K562 (cell line): ENCODE measurements around the gene PGAP3. TPM values are rescaled to one million over a fixed set of nuclear protein-coding genes. Genes with fewer than 3 reads are reported as not detected.

ENCODE experiments used
- ATAC-seq: fragments of 200-7000 bp; cut with Tn5 transposase; 3 replicates; pipeline ENCODE4 v1.9.1; 2020; ENCODE audit warnings: moderate library complexity
- BruUV-seq: library from RNA; stranded (reverse); fragments of 400-500 nt; replicated peaks from 2 replicates; lab custom pipeline; 2021; lab: Mats Ljungman, UMichigan
- CTCF ChIA-PET: fragments of 300-600 bp; formaldehyde crosslinking; extraction: SDS; loops from one replicate; lab custom pipeline; 2021; ENCODE audit warnings: low intra/inter-chr PET ratio; lab: Yijun Ruan, JAX
- POLR2A ChIA-PET: fragments of 300-600, 350-650 bp; sonication (Branson Sonifier 250); formaldehyde crosslinking; extraction: SDS; loops from one replicate; lab custom pipeline; 2021; ENCODE audit warnings: antibody characterized with exemption, inconsistent platforms; lab: Yijun Ruan, JAX
- DNase-seq, 4 experiments: peaks; one replicate each; pipeline versions ENCODE4 v3.0.0 to v3.0.0-alpha.2; 2011 to 2018; ENCODE audit warnings: low spot score in 3 of 4, mixed read lengths in 3 of 4; ENCODE audit errors: extremely low read depth in 1 of 4
- FAIRE-seq: peaks from 2 replicates; lab custom pipeline; 2011; peaks lifted over from hg19 to GRCh38; lab: Jason Lieb, UNC
- H2AFZ ChIP-seq: 2 replicates; pipeline ENCODE4 v1.6.0; 2011; ENCODE audit warnings: low read depth, low read length, control low read depth, inconsistent platforms
- H3K27ac ChIP-seq: fragments of 200-600 bp; 3 replicates; pipeline ENCODE4 v1.8.0; 2011; ENCODE audit warnings: low read depth, mild to moderate bottlenecking, control low read depth, inconsistent platforms, low read length, moderate library complexity, mixed read lengths; ENCODE audit errors: extremely low read depth
- H3K27me3 ChIP-seq, 2 experiments: fragments of 300-600 bp in 1 of 2; 2 replicates in 1 of 2; 3 replicates in 1 of 2; pipeline versions ENCODE4 v1.6.0 to v1.8.0; 2011; ENCODE audit warnings: inconsistent platforms in 2 of 2, low read length in 2 of 2, mild to moderate bottlenecking in 1 of 2, mixed read lengths in 1 of 2, moderate library complexity in 1 of 2; ENCODE audit not compliant: control insufficient read depth in 2 of 2, insufficient read depth in 2 of 2
- H3K36me3 ChIP-seq: fragments of 300-600 bp; 3 replicates; pipeline ENCODE4 v1.8.0; 2011; ENCODE audit warnings: mild to moderate bottlenecking, low read length, inconsistent platforms; ENCODE audit not compliant: control insufficient read depth, insufficient read depth
- H3K4me1 ChIP-seq, 2 experiments: fragments of 200-600 bp in 1 of 2; replicated peaks in 1 of 2; 2 replicates in 1 of 2; 3 replicates in 1 of 2; pipeline versions ENCODE4 v1.5.1 to v1.8.0; 2011; ENCODE audit warnings: inconsistent platforms in 2 of 2, low read length in 2 of 2, mild to moderate bottlenecking in 1 of 2, mixed read lengths in 1 of 2, moderate library complexity in 1 of 2; ENCODE audit not compliant: control insufficient read depth in 2 of 2, insufficient read depth in 2 of 2
- H3K4me2 ChIP-seq: 2 replicates; pipeline ENCODE4 v1.6.1; 2011; ENCODE audit warnings: low read length, control low read depth, inconsistent platforms, mixed read lengths; ENCODE audit not compliant: insufficient read depth
- H3K4me3 ChIP-seq: fragments of 200-600 bp; sonication (generic), shearing (Covaris generic); 2 replicates; pipeline ENCODE4 v1.5.1; 2016; ENCODE audit warnings: control low read depth, inconsistent platforms
- H3K79me2 ChIP-seq: fragments of 200-600 bp; 3 replicates; pipeline ENCODE4 v1.8.0; 2011; ENCODE audit warnings: low read length, inconsistent platforms; ENCODE audit not compliant: control insufficient read depth, insufficient read depth
- H3K9ac ChIP-seq, 2 experiments: 2 replicates each; pipeline versions ENCODE4 v1.6.0 to v1.6.1; 2011; ENCODE audit warnings: low read depth in 2 of 2, low read length in 2 of 2, control low read depth in 1 of 2, inconsistent platforms in 1 of 2, mild to moderate bottlenecking in 1 of 2, mixed read lengths in 1 of 2; ENCODE audit not compliant: insufficient read depth in 1 of 2
- H3K9me1 ChIP-seq: one replicate; pipeline ENCODE4 v1.6.0; 2011; ENCODE audit warnings: inconsistent platforms, mild to moderate bottlenecking, low read length, moderate library complexity; ENCODE audit not compliant: control insufficient read depth, insufficient read depth
- H3K9me3 ChIP-seq: replicated peaks from 2 replicates; pipeline ENCODE4 v1.5.1; 2011; ENCODE audit warnings: low read depth, low read length, inconsistent platforms; ENCODE audit not compliant: control insufficient read depth, insufficient read depth
- H4K20me1 ChIP-seq: replicated peaks from 2 replicates; pipeline ENCODE4 v1.6.1; 2011; ENCODE audit warnings: low read length, inconsistent platforms, mixed read lengths; ENCODE audit not compliant: control insufficient read depth, insufficient read depth
- ARNT ChIP-seq, 2 experiments: fragments of 450-650 bp; IDR thresholded peaks; 2 replicates each; pipeline ENCODE4 v1.6.1; 2016; ENCODE audit warnings: mild to moderate bottlenecking in 1 of 2
- CBX8 ChIP-seq: fragments of 200-600 bp; sonication (generic); IDR thresholded peaks from 2 replicates; pipeline ENCODE4 v1.6.1; 2012; ENCODE audit warnings: borderline replicate concordance, mixed run types, low read depth, mild to moderate bottlenecking, moderate library complexity, mixed read lengths, low read length, control low read depth, inconsistent platforms; ENCODE audit not compliant: poor library complexity, severe bottlenecking; ENCODE audit errors: extremely low read depth
- E2F6 ChIP-seq, 2 experiments: IDR thresholded peaks; 2 replicates each; pipeline ENCODE4 v1.6.1; 2011; ENCODE audit warnings: borderline replicate concordance in 1 of 2, control low read depth in 1 of 2, low read depth in 1 of 2, low read length in 1 of 2, mild to moderate bottlenecking in 1 of 2, mixed read lengths in 1 of 2, moderate library complexity in 1 of 2; ENCODE audit not compliant: insufficient read depth in 1 of 2, insufficient read length in 1 of 2, poor library complexity in 1 of 2, severe bottlenecking in 1 of 2; ENCODE audit errors: extremely low read depth in 1 of 2
- GATA2 ChIP-seq: sonication (generic); formaldehyde crosslinking; IDR thresholded peaks from 2 replicates; pipeline ENCODE4 v1.4.0; 2020; ENCODE audit warnings: mild to moderate bottlenecking, missing genetic modification reagents
- MTF1 ChIP-seq: fragments of 250-450 bp; sonication (Bioruptor Pico); IDR thresholded peaks from 2 replicates; pipeline ENCODE4 v1.9.0; 2021; ENCODE audit warnings: moderate library complexity, mild to moderate bottlenecking, inconsistent platforms, borderline replicate concordance
- RHOXF2B ChIP-seq: fragments of 250-450 bp; sonication (Bioruptor Pico); conservative IDR thresholded peaks from 2 replicates; pipeline ENCODE4 v1.5.1; 2021
- SMAD1 ChIP-seq: fragments of 150-350 bp; IDR thresholded peaks from 2 replicates; pipeline ENCODE4 v1.6.1; 2014; ENCODE audit warnings: low read length, low read depth; ENCODE audit not compliant: partially characterized antibody
- SMARCC2 ChIP-seq: fragments of 450-650 bp; IDR thresholded peaks from 2 replicates; pipeline ENCODE4 v1.6.1; 2017; ENCODE audit warnings: antibody characterized with exemption, moderate library complexity, mild to moderate bottlenecking, low read depth
- TGIF2 ChIP-seq: sonication (generic); formaldehyde crosslinking; IDR thresholded peaks from 2 replicates; pipeline ENCODE4 v1.8.1; 2022; ENCODE audit warnings: mild to moderate bottlenecking, missing genetic modification reagents, moderate library complexity
- U2AF1 ChIP-seq: fragments of 200-400 bp; formaldehyde crosslinking; optimal IDR thresholded peaks from 2 replicates; pipeline ENCODE3; 2017; ENCODE audit warnings: mild to moderate bottlenecking, low read depth, low read length, moderate library complexity
- WGBS: fragments of 100-300 bp; shearing (Covaris generic); methylation state at CpG from one replicate; pipeline ENCODE4 v1.1.6; 2016; ENCODE audit warnings: low coverage, mixed read lengths; ENCODE audit not compliant: insufficient coverage; ENCODE audit errors: missing lambda C conversion rate; 5-methylcytosine and 5-hydroxymethylcytosine counted together
- in situ Hi-C: fragments of 300-500 bp; cut with MboI; formaldehyde crosslinking; loops from 4 replicates; pipeline ENCODE4 v1.15.0; 2018; ENCODE audit warnings: inconsistent platforms, mixed read lengths
- intact Hi-C: fragments of 100-400 bp; cut with micrococcal nuclease; formaldehyde crosslinking; loops from 2 replicates; pipeline ENCODE4 v1.14.2; 2022
- polyA plus RNA-seq, 8 experiments: library from polyadenylated mRNA; depleted of rRNA in 4 of 8; stranded (reverse) in 5 of 8; unstranded in 3 of 8; fragments of >200 nt; fragmentation: Nextera tagmentation in 2 of 8; fragmentation: Illumina TruSeq in 1 of 8; extraction: Ambion mirVana in 2 of 8; extraction: Trizol in 1 of 8; gene quantifications; 2 replicates each; pipeline versions ENCODE4 v1.2.1 to v1.2.3, GENCODE V29; 2011 to 2014; ENCODE audit warnings: inconsistent platforms in 1 of 8, missing spikeins in 1 of 8
- total RNA-seq, 7 experiments: library from RNA; depleted of rRNA in 6 of 7; stranded (reverse); fragments of >200 nt in 6 of 7; fragmentation: Illumina TruSeq in 2 of 7; extraction: Trizol in 2 of 7; gene quantifications; 2 replicates each; pipeline versions ENCODE4 v1.2.1 to v1.2.3, GENCODE V29; 2011 to 2021; ENCODE audit warnings: low replicate concordance in 1 of 7
- TF ChIP-seq, protein P1 (sequence below): sonication (generic); formaldehyde crosslinking; IDR thresholded peaks from 2 replicates; pipeline ENCODE4 v1.8.0; 2022; ENCODE audit warnings: mild to moderate bottlenecking, low read depth, missing genetic modification reagents
- TF ChIP-seq, protein P2 (sequence below): fragments of 450-650 bp; formaldehyde crosslinking; IDR thresholded peaks from 2 replicates; pipeline ENCODE4 v1.4.0; 2020; ENCODE audit warnings: mild to moderate bottlenecking, moderate library complexity
- TF ChIP-seq, protein P3 (sequence below): fragments of 250-450 bp; sonication (Bioruptor Pico); IDR thresholded peaks from 2 replicates; pipeline ENCODE4 v1.8.0; 2022; ENCODE audit warnings: inconsistent platforms, mild to moderate bottlenecking, moderate library complexity, borderline replicate concordance
- TF ChIP-seq, protein P4 (sequence below): sonication (generic); formaldehyde crosslinking; IDR thresholded peaks from 2 replicates; pipeline ENCODE4 v1.9.0; 2022; ENCODE audit warnings: mild to moderate bottlenecking, missing genetic modification reagents

The PGAP3 gene
- total and polyA plus RNA-seq, 9 of the 15 experiments (the other 6 are each of a cell fraction or from before 2014, with no cell fraction given) = 0.38 to 9.4 (median 4.5) TPM

DNA sequence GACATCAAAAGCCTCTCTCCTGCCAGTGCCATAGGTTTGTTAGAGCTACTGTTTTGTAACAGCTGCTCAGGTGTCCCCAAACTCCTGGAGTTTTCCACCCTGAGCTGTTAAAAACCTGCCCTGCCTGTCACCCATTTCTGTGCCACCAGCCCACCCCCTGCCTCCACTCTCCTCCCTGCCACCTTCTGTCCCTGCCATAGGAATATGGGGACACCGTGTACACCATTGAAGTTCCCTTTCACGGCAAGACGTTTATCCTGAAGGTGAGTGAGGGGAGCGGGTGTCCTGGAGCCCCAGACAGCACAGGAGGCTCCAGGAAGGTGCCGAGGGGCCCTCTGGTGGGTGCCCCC lies 27.9 kb downstream of the PGAP3 start:
- in situ Hi-C loops = no loop called here
- POLR2A ChIA-PET = interaction anchor here (1.2 kb wide), 1 partner anchor 10 kb away, joined by 5 read pairs; no protein-coding TSS in a partner anchor
- Histone ChIP-seq H4K20me1 (no peaks in the 10 kb centered on the region), H3K79me2 (no peaks in the 10 kb centered on the region; the same call in 1 of the 3 replicates), H3K27ac (no peak overlapping the region), H3K27me3 (no peaks in the 10 kb centered on the region)
- no TSS peak for BruUV-seq
- no peak for TF ChIP-seq CBX8
- TF ChIP-seq E2F6 (IDR thresholded peaks at IDR 0.05; ENCODE audit: borderline replicate concordance in 1 of 2, extremely low read depth in 1 of 2, insufficient read depth in 1 of 2, insufficient read length in 1 of 2, low read depth in 1 of 2, low read length in 1 of 2, poor library complexity in 1 of 2, severe bottlenecking in 1 of 2) = no peak
- TF ChIP-seq, protein P1, sequence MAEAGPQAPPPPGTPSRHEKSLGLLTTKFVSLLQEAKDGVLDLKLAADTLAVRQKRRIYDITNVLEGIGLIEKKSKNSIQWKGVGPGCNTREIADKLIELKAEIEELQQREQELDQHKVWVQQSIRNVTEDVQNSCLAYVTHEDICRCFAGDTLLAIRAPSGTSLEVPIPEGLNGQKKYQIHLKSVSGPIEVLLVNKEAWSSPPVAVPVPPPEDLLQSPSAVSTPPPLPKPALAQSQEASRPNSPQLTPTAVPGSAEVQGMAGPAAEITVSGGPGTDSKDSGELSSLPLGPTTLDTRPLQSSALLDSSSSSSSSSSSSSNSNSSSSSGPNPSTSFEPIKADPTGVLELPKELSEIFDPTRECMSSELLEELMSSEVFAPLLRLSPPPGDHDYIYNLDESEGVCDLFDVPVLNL (CRISPR knock-in tag) = no peak
- no peak for TF ChIP-seq TGIF2 (CRISPR knock-in tag)
- TF ChIP-seq GATA2 = no peak
- TF ChIP-seq, protein P2, sequence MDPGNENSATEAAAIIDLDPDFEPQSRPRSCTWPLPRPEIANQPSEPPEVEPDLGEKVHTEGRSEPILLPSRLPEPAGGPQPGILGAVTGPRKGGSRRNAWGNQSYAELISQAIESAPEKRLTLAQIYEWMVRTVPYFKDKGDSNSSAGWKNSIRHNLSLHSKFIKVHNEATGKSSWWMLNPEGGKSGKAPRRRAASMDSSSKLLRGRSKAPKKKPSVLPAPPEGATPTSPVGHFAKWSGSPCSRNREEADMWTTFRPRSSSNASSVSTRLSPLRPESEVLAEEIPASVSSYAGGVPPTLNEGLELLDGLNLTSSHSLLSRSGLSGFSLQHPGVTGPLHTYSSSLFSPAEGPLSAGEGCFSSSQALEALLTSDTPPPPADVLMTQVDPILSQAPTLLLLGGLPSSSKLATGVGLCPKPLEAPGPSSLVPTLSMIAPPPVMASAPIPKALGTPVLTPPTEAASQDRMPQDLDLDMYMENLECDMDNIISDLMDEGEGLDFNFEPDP (CRISPR knock-in tag) = no peak
- no peak for TF ChIP-seq U2AF1
- no peak for TF ChIP-seq MTF1
- no peak for TF ChIP-seq ARNT (IDR thresholded peaks at IDR 0.05)
- no peak for TF ChIP-seq RHOXF2B (CRISPR knock-in tag)
- TF ChIP-seq, protein P3, sequence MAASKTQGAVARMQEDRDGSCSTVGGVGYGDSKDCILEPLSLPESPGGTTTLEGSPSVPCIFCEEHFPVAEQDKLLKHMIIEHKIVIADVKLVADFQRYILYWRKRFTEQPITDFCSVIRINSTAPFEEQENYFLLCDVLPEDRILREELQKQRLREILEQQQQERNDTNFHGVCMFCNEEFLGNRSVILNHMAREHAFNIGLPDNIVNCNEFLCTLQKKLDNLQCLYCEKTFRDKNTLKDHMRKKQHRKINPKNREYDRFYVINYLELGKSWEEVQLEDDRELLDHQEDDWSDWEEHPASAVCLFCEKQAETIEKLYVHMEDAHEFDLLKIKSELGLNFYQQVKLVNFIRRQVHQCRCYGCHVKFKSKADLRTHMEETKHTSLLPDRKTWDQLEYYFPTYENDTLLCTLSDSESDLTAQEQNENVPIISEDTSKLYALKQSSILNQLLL (CRISPR knock-in tag) = no peak
- TF ChIP-seq, protein P4, sequence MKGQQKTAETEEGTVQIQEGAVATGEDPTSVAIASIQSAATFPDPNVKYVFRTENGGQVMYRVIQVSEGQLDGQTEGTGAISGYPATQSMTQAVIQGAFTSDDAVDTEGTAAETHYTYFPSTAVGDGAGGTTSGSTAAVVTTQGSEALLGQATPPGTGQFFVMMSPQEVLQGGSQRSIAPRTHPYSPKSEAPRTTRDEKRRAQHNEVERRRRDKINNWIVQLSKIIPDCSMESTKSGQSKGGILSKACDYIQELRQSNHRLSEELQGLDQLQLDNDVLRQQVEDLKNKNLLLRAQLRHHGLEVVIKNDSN (CRISPR knock-in tag) = no peak
- TF ChIP-seq SMARCC2 = no peak
- TF ChIP-seq SMAD1 = no peak
- TF ChIP-seq, all 486 proteins: peak for 0
- Histone ChIP-seq H3K9me1 (no peaks in the 10 kb centered on the region), H3K9ac (peak overlapping the region in 1 of 2 experiments; percentile 36; a peak in 1 of 4 replicates), H3K4me2 (no peak overlapping the region), H3K4me3 (no peak overlapping the region), H3K4me1 (peaks cover 10 to 55% of the 10 kb centered on the region in 2 experiments; a peak in 4 of 5 replicates), H3K36me3 (peaks cover 72% of the 10 kb centered on the region; the same call in 1 of the 3 replicates), H2AFZ (no peak overlapping the region), H3K9me3 (no peaks in the 10 kb centered on the region)
- 85% methylated on average over 5 of the region's 5 CpGs for WGBS
- no peak for ATAC-seq
- no peak for FAIRE-seq
- DNase-seq = no peak
- CTCF ChIA-PET = no interaction called here
- intact Hi-C loops = no loop called here
